Measurements from ENCODE around the gene TXLNB.
A peak's percentile ranks its signal among the peaks of the same experiment; 100 is the strongest.

The TXLNB gene

DNA sequence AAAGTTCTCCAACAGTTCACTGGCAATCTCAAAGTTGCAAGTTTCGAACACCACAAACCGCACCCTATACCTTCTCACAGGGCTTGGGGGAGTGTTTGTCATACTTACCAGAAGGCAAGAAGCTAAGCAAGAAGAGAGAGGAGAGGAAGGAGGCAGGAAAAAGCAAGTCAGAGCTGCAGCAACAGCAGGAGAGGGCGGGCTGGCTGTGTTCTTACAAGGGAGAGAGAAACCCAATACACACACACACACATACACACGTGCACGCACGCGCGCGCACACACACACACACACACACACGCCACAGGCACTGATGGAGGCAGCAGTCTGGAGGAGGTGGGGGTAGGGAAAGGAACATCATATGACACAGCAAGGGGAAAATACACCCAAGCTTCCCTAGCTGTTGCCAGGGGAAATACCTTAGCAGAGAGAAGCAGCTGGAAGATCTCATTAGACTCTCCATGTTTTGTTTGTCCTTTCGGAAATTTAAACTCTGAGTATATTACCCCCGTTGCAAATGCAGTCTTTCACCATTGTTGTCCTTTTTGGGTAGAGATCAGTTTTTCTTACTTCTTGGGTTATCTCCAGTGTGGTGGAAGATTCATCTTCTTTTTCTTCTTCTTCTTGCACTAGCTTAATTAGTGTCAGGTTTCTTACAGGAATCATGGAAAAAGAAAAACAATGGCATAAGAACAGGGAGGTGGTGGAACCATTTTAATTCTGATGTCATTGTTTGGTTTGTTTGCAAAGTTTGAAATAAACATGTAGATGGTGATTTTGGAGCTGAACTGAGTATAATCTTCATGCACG is at the start of gene TXLNB:
TXLNB (minus strand) TSS at position 186 of the 807 bp plus-strand sequence. CDS start 3,099 bp downstream, outside the sequence.
- DNase-seq: peak in 1 of 2 experiments; percentile 54

DNA sequence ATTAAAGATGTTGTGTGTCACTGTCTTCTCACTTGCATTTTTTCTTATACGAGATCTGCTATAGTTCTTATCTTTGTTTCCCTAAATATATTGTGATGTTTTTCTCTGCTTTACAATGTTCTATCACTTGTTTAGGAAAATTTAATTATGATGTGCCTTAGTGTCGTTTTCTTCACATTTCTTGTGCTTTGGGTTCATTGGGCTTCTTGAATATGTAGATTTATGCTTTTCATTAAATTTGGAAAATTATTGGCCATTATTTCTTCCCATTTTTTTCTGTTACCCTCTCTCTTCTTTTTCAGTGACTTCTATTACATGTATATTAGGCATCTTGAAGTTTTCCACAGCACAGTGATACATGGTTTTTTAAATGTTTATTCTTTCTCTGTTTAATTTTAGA is 49.3 kb upstream of the TXLNB start:
- no peak for DNase-seq

DNA sequence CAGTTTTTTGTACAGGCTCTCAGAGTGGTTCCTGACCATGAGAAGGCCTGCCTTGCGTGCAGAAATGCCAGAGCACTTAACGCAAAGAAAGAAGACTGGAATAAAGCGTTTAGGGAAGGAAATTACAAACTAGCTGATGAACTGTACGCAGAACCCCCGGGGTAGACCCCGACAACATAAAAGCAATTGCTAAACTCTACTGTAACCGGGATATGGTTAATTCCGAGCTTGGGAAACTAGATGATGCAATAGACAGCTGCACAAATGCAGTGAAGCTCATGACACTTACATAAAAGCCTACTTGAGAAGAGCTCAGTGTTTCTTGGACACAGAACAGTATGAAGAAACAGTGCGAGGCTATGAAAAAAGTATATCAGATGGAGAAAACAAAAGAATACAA is 47.0 kb upstream of the TXLNB start:
- no peak for DNase-seq

DNA sequence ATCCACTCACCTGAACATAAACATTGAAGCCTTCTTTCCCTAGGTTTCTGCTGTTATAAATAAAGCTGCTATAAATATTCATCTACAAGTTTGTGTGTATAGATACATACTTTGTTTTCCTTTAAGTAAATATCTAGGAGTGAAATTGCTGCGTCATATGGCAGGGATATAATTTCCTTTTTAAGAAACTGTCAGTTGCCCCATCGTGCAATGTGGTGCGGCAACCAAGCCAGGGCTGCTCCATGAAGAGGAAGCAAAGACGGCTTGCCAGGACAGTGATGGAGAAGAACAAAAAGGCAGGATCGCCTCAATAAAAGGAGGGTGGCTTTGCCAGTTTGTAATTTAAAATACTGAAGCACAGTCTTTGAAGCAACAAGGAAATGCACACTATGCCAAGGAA is 46.0 kb upstream of the TXLNB start:
- DNase-seq: no peak

DNA sequence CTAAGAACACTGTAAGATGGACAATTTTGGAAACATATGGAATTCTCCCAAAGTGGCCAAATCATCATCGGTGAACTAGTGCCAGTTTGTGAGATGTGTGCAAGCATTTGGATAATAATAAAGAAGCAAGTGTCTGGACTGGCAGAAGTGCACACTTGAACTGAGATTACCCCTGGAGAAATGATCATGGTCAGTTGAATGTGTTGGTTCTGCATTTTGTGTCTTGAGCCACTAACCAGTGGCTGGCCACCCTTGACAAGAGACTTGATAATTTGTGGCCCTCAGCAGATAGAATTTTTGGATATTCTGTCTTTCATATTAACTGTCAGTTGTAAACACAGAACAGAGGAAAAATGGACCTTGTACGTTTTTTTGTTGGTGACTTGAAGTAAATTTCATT is 45.2 kb upstream of the TXLNB start:
- no peak for DNase-seq

DNA sequence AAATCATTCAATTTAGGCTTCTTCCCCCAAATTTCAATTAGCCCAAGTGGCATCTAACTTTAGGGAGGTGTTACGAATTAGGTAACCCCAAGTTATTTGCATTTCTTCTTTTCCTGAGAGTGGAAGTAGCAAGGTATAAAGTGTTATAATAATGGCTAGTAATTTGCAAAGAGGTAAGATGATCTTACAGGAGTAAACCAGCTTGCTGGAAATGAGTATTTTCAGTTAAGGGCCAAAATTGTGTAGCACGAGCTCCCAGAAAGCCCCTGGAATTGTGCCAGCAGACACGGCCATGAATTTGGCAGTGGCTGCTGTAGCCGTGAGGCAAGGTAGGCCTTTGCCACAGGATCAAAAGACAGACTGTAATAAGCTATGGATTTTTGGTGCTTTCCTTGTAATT is 44.7 kb upstream of the TXLNB start:
- DNase-seq: no peak

DNA sequence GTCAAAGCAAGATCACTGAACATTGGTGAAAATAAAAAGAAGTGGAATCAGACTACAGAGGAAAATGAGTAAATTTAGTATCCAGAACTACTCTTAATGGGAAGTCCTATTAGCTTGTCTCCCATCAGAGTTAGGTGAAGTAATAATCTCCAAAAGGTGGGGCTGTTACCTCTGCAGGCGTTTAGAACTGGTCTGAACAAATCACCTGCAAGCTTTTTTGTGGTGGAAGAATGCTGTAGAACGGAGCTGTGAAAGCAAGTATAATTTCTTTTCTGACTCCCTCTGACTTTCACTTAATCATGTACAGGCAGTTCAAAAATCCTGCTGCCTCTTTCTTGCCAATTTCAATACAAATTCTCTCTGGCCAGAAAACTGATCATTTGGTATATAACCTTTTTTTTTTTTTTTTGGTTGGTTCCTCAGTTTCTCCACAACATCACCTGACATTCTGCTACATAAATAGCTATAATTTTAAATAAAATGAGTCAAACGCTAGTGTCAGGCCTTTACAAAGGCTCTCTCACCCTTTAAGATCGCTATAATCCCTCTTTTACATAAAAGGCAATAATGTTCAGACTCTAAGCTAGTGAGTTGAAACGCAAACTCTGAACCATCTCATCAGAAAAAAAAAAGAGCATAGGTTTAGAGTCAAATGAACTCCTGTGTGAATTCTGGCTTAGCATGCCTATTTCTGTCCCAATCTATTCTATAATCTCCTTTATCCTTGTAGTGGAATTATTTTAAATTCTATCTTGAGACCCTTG is 43.8 kb upstream of the TXLNB start:
- no peak for DNase-seq

DNA sequence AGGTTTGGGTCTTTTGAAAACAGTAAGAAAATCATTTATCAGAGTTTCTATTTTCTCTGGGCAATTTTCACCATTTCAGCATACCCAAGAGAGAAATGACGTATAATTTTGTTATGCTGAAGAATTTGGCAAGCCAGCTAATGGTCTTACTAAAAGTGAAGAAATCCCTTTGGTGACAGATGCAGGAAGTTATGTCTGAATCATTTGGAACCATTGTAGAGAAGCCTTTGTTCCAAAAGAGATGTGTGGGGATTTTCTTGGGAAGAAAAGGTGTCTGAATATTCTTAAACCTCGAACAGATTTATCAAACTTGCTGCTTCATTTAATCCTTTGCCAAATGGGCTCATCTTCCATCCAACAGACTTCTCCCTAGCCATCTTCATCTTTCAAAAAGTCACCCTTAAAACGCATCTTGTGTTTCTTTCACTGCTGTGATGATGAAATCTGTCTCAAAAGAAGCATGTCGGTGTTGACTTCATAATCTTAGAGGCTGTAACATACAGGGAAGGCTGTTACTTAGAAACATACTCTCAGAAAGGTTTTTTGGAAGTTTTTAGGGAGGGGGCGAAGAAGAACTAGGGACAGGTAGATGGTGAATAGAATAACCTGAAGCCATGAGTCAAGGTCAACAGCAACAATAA is 43.1 kb upstream of the TXLNB start:
- DNase-seq: no peak

DNA sequence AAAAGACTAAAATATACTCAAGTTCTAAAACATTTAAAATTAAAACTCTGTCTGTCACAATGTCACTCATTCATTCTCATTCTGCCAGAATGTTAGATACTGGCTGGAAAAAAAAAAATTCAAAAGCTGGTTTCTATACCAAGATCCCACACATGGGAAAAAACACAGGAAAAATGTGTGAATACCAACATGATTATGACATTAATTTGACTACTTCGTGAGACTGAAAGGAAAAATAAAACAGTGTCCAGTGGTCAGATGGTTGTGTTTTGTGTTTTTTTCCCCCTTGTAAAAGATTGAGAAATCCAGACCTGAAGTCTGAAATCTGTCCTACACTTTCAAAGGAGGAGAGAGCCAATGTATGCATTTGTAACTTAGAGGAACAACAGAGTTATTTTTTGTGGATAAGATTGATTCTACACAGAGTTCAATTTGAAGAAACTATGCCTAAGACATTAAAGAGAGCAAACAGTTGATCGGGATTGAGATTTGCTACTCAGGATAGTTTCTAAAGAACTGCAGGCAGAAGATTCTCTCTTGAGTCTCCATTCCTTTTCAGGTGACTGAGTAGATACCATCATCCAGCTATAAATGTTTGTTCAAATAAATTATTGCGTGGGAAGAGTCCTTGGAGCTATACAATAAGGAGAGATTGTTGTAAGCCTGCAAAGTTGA is 39.2 kb upstream of the TXLNB start:
- DNase-seq: no peak

DNA sequence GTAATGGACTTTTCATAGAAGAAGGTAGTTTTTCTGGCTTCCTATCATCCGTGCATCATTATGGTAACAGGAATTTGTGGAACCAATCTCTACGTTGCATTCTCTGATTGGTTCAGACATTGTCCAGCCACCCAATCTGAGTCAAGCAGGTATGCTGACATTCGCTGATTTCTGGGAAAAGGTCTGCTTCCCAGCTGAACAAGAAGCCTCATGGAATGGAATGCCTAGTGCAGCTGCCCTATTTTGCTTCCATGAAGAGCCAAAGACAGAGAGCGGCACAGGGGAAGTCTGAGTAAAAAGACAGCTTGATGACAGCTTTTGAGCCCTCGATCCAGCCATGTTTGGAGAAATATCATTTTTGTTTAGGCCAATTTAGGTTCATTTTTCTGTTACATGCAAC is 38.5 kb upstream of the TXLNB start:
- no peak for DNase-seq

DNA sequence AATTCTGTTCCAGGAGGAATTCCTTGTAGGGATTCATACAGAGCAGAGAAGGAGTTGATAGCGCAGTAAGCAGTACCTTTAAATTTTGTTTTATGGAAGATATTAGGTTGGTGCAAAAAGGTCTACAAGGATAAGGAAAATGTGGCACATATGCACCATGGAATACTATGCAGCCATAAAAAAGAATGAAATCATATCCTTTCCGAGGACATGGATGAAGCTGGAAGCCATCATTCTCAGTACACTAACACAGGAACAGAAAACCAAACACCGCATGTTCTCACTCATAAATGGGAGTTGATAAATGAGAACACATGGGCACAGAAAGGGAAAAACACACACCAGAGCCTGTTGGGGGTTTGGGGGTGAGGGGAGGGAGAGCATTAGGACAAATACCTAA is 37.4 kb upstream of the TXLNB start:
- DNase-seq: no peak

DNA sequence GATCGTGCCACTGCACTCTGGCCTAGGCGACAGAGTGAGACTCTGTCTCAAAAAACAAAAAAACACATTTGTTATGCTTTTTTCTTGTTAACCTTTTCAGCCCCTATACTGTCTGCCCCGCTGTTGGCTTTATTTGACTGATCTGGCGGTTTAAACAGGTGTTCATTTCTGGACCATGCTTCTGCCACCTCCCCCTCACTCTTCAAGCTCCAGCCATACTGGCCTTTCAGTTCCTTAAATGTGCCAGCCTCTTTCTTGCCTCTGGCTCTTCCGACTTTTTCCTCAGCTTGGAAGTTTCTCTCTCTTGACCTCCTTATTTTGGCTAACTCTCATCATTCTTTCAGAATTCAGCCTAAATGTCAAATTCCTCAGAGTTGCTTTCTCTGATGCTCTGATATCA is 35.2 kb upstream of the TXLNB start:
- DNase-seq: no peak

DNA sequence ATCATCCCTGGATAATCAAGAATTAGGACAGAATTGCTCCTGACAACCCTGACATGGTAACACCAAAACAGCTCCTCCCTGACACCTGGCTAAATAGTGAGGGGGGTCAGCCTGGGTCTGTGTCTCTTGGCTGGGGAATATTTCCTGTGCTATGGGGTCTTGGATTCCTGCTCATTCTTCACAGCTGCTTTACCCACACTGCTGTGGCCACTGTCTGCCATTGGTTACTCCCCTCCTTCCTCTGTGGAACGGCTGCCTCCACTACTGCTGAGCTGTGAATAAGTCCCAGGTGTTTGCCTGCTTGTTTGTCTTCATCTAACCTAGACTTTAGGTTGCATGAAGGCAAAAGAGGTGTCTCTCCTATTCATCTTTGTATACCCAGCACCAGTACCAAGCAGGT is 33.9 kb upstream of the TXLNB start:
- DNase-seq: no peak

DNA sequence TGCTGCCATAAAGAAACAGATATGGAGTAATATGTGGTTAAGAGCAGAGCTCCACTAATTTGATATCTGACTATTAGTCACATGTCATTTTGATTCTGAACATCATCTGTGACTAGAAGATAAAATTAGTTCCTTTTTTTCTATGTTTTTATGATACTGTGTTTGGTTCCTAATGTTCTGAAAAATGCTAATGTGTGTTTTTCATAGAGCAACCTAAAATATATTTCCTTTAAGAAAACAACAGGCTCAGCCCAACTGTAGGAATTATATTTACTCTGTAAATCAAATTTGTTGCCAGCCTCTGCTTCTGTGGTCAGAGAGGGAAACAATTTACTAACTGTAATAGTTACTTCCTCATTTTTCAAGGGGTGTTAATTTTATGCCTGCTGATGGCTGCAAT is 33.3 kb upstream of the TXLNB start:
- no peak for DNase-seq

DNA sequence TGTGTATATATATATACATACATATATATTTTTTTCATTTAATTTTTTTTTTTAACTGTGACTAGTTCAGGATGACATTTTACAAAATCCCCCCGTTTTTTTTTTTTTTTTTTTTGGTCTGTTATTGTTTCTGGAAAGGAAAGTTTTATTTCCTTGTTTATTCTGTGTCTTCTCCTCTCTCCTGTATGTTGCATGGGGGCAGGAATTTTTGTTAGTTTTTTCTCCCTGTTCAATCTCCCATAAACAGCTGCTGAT is 32.4 kb upstream of the TXLNB start:
- no peak for DNase-seq

DNA sequence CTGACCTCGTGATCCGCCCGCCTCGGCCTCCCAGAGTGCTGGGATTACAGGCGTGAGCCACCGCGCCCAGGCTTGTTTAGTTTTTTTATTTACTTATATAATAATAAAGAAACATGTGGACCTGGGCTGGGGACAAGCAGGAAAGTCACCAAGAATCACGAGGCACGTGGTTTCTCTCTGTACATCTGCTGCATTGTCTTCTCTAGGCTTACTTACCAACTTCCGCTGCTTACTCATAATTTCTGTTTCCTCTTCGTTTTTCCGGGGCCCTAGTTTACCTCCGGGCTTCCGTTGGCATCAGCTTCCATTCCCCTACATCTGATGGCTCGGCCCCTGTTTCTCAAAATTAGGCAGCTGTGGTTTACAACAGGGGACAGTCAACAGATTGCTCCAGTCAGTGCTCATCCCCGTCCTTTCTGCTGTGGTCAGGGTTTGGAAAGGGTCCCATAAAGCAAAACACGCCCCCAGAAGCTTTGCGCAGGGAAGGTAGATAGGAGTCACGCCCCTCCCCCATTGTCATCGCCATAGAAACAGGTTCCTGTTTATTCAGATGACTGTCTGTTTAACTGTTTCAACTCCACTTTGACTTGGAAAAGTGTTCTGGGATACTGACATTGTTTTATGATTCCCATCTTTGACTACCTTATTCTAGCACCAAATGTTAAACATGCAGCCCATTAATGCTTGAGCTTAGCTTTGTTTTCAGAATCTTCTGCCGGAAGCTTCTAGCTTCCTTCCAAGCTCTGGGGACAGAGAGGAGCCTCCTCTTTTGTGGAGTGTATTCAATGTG is 31.9 kb upstream of the TXLNB start:
- DNase-seq: no peak

DNA sequence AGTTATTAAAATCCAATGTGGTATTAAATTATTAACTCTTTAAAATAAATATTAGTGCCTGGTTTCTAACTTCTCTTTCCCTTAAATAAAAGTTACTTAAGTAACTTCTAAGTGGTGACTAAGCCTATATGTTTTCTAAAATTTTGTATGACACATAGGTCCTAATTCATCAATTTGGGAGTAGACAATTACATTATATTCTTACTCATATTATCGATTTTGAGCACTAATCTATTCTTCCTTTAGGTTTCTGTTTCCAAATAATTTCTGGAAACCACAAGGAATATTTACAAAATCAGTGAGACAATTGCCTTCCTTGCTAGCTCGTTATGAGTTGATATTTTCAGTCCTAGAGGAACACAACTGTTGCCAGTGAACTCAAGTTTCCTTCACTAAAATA is 28.3 kb upstream of the TXLNB start:
- DNase-seq: no peak

DNA sequence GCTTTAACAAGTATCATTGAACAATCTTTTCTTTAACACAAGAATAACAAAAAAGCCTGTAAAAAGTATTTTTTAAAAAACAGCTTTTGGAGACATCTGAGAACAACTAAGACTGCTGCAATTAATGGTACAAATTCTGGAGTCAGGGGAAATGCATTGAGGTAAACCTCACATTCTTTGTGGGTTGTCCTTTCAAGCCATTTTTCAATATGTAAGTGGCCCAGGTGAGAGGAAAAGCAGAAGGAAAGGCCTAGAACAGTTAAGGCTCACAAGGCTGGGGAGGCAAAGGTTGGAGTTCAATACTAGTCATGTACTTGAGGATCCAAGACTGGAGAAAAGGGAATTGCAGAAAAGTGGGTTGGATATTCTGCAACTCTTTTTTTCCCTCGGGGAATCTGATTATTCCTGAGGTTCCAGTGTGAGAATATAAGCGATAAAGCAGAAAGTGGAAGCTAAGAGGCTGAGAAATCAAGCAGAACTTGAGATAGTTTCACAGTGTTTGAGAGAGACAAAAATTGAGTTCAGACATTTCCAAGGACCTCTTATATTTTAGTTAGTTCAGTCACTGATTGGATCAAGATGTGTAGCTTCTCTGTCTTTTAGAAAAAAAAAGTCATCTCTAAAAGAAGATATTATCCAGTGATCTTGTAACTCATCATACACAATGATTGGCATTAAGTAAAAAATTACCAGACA is 25.0 kb upstream of the TXLNB start:
- no peak for DNase-seq

DNA sequence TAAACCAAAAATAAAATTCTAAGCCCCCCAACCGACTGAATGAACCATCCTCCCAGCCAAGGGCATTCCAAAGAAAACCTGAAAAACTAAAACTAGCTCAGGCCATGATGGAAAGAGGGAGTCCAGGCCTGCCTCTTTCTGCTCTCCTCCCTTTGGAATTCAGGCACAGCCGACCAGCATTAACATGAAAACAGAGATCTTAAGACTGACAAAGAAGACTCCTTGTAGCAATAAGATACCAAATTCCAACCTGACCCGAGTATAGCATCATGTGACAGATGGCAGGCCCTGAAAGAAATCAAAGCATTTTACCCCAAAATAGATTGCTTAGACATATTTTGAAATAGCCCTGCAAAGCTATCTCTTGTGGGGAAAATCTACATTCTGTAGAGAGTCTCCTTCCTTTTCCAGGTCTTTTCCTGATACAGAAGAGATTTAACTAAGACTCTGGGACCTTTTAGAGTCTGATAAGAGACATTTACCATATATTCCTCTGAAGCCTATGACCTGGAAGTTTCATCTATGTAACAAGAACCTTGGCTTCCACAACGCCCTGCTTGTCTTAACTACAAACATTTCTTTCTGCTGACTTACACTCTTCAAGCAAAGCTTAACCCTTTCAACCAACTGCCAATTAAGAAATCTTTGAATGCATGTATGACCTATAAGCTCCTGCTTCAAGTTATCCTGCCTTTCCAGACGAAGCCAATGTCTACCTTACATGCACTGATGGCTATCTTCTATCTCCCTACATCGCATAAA is 22.2 kb upstream of the TXLNB start:
- DNase-seq: no peak

DNA sequence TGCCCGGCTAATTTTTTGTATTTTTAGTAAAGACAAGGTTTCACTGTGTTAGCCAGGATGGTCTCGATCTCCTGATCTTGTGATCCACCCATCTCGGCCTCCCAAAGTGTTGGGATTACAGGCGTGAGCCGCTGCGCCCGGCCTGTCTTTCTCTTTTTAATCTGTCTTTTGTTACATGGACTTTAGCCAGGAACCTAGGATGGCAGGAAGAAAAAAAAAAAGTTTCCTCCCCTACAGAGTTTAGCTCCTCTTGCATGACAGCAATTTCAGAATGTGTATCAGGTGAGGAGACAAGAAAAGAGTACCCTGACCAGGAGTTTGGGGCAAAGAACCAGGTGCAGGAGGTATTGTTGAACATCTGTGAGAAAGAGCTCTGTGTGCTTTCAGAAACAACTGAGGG is 21.4 kb upstream of the TXLNB start:
- DNase-seq: no peak

DNA sequence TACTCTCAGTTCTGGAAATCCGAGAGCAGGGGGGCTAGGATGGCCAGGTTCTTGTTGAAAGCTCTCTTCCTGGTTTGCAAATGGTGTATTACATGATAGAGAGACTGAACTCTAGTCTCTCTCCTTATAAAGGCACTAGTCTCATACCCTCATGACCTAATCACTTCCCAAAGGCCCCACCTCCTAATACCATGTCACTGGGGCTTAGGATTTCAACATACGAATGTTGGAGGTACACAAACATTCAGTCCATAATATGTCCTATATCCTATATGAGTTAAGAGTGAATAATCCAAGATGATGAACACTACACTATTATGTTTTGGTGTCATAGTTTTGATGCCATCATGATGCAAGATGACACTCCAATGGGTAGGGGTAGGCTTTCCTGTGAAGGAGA is 20.0 kb upstream of the TXLNB start:
- no peak for DNase-seq

Measured in NCI-H524 (cell line).